ENCODE measurements around the gene DNLZ.

The DNLZ gene

GRCh38 chr9:136395345-136396218, 32.0 kb upstream of the DNLZ start:
- DNase-seq: no peak

- no peak for DNase-seq
Observed at GRCh38 chr9:136395020-136395340, 31.4 kb upstream of the DNLZ start.

DNA sequence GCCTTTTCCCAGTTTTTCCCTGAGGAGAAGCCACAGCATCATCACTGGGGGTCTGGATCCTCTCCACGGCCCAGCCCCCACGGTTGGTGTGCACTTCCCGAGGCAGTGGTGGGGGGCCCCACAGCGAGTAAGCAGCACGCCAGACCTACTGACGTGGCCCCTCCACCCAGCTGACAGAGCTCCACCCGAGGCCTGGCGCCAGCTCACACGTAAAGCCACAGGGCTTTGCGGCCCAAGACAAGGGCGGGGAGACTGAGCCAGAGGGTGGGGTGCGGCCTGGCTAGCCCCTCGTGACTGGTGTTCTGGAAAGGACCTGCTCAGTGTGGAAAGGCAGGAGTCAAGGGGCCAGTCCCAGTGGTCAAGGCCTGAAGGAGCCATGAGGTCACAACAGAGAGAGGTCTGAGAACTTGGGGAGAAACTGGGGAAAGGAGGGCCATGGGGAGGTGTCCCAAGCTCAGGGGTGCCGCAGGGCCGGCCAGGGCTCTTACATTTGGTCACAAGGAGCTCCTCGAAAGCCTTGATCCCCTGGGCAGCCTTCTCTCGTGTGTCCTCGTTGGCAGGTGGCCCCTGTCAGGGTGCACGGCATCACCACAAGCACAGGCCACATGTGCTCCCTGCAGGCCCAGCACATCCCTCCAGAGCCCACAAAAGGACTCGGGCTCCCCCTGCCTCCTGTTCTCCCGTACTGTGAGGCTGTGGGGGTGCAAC, 30.9 kb upstream of the DNLZ start:
- DNase-seq: no peak

- DNase-seq: no peak
Observed at GRCh38 chr9:136393531-136393930, 30.0 kb upstream of the DNLZ start.

GRCh38 chr9:136392538-136393449, 29.2 kb upstream of the DNLZ start:
- DNase-seq: no peak

GRCh38 chr9:136391737-136392537, 28.4 kb upstream of the DNLZ start:
- no peak for DNase-seq

DNA sequence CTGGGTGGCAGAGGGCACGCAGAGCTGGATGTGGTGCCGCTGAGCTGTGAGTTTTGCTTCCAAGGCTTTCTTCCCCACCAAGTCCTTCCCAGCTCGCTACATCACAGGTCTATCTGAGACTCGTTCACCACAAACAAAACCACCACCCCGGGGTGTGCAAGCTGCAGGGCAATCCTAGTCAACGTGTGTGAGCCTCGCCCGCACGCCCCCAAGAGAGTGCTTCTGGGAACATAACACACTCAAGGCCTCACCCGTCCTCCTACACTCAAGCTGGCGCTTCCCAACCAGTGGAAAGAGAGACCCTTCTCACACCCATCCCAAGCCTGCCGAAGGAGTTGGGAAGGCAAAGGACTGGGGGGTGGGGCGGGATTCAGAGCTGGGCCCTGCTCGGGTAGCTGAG, 25.9 kb upstream of the DNLZ start:
- DNase-seq: no peak

DNA sequence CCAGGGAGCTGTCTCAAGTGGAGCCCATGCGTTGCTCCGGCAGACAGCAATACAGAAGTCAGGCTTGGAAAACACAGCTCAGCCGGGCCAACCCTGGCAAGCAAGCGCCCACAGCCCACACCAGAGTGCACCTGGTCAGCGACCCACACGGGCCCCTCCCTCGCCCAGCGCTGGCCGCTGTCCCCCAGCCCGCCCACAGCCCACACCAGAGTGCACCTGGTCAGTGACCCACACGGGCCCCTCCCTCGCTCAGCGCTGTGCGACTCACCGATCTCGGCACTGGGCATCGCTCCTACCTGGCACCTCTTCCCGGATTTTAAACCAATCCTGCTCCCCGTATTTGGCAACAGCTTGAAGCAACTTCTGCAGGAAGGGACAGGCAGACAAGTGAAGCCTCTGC, 23.7 kb upstream of the DNLZ start:
- no peak for DNase-seq

DNA sequence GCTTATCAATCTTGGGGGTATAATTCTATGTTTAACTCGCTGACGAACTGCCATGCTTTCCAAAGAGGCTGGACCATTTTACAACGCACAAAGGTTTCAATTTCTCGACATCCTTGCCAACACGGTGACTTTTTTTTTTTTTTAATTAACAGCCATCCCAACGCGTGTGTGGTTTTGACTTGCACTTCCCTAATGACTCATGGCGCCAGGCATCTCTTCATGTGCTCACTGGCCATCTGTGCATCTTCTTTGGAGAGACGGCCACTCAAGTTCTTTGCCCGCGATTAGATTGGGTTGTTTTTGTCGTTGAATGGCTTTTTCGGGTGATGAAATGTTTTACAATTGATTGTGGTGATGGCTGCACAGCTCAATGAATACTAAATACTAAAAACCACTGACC, 22.5 kb upstream of the DNLZ start:
- no peak for DNase-seq

DNA sequence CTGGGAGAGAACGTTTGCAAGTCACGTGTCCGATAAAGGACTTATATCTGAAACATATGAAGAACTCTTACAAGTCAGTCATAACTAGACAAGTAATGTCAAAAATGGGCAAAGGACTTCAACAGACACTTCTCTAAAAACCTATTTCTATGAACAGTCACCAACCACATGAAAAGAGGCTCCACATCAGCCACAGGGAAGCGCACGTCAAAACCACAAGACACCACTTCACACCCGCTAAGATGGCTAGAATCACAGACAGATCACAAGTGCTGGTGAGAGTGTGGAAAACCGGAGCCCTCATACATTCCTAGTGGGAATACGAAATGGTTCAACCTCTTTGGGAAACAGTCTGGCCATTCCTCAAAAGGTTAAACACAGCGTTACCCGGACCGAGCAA, 21.5 kb upstream of the DNLZ start:
- DNase-seq: peak; percentile 37

DNA sequence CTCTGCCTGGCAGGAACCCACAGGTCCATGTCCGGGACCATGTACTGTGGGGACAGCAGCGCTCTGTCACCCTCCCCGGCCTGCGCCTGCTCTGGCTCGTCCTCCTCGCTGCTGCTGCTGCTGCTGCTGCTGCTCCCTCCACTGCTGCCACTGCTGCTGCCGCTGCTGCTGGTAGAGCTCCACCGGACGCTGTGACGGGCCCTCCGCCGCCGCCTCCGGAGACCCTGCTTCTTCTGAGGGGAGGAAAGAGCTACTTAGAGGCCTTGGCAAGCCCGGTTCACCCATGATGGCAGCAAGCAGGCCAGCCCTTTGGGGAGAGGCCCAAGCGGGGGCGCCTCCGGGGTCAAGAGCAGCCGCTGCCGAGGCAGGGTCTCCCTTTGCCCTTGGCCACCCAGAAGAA, 19.9 kb upstream of the DNLZ start:
- no peak for DNase-seq

DNA sequence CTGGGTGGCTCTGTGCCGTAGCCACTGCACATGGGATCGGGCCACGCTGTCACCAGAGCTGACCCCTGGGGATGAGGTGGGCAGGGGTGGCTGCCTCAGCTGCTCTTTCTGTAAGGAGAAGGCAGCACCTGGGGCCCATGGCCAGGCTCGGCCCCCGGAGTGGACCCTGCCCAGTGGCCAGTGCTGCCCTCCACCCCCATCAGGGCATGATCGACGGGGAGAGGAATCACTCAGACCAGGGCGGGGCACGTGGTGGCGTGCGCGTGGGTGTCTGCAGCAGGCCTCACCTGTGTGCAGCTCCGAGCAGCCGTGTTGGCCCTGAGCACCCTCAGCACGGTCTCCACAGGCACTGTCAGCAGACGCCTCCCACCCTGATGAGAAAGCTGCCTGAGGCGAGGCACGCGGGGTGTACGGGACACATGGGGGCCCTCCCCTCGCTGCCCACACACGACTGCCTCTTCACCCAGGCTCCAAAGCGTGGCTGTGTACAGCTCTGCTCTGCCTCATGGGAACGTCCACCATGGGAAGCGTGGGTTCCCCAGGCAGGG, 18.5 kb upstream of the DNLZ start:
- DNase-seq: no peak

DNA sequence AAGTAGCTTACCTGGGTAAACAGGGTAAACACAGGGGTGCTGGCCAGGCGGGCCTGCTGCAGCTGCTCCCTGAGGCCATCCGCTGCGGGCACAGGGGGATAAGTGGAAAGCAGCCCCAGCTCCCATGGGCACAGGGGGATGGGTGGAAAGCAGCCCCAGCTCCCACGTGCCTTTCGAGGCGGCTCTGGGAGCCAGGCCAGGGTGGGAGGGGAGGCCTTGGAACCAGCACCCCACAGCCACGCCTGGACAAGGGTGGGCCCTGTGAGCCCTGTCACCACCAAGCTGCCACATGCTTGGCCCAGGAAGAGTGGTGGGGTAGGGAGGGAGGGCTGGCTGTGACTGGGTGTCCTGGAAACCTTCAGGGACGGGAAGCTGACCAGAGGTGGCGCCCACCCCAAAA, 17.8 kb upstream of the DNLZ start:
- no peak for DNase-seq

GRCh38 chr9:136380381-136380780, 16.8 kb upstream of the DNLZ start:
- DNase-seq: no peak

GRCh38 chr9:136379891-136380290, 16.3 kb upstream of the DNLZ start:
- no peak for DNase-seq

- DNase-seq: no peak
Observed at GRCh38 chr9:136379401-136379800, 15.9 kb upstream of the DNLZ start.

- DNase-seq: no peak
Observed at GRCh38 chr9:136379003-136379287, 15.4 kb upstream of the DNLZ start.

DNA sequence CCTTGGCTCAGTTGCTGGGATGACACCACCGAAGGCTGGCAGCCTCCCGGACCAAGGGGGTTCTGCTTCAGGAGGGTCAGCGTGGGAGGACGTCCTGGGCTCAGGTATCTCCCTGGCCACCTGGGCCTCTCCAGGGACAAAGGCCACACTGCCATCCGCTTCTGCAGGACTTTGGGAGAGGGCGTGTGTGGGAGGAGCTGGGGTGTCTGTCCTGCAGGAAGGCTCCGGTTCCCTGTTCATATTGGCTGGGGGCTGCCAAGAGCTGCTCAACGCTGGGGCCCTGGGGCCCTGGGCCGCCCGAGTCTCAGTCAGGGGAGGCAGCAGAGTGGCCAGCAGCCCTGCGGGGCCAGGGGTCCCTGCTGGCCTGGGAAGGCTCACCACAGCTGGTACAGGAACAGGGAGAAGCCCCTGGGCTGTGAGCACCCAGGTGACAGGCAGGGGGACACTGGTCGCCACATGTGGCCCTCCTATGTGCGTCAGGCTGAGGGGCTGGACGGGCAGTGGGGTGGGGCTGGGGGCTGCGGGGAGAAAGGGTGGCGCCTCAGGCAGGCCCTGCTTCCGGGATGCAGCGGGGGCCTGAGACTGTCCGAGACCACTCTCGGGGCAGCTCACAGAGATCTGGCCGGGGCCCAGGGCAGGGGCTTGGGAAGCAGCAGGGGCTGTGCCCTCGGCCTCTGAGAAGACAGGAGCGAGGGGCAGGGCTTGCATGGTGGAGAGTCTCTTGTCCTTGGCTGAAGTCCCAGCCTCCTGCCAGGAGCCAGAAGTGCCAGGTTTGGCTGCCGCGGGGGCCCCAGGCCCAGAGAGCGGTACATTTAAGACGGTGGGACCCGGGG, 14.8 kb upstream of the DNLZ start:
- no peak for DNase-seq

DNA sequence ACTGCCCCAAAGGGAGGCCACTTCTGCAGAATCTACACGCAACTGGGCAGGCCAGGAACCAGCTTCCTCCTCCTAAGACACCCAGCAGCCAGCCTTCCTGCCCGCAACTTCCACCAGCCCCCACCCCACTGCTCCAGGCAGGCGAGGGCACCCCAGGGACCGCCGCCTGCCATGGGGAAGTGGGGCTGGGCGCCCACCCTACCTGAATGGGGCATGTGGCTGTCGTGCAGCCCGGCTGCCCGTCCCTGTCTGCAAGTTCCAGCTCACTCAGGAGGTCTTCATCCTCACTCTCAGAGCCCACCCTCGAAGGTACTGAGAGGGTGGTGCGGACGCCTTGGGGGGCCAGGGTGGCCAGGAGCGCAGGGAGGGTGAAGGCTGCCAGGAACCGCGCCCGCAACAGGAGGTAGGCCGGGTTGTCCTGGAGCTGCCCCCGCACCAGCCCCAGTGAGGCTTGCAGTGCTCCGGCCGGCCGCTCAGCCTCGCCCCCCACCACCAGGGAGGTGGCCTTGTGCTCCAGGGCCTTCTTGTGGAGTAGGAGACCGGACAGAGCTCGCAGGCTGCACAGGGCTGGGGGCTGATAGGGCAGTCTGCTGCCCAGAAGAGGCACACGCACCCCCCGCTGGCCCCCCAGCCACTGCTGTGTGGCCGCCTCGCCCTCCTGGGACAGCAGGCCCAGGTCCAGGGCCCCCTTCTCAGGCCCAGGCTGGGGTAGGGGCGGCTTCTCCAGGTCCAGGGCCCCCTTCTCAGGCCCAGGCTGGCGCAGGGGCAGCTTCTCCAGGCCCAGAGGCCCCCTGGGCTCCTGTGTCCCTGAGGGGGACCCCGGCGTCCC, 14.0 kb upstream of the DNLZ start:
- no peak for DNase-seq

- no peak for DNase-seq
Observed at GRCh38 chr9:136376457-136376856, 12.9 kb upstream of the DNLZ start.

- no peak for DNase-seq
Observed at GRCh38 chr9:136375096-136375495, 11.6 kb upstream of the DNLZ start.

Measured in activated T-cell treated with anti-CD3 and anti-CD28 coated beads, Interleukin-2, amount 50 U/mL, for 1 hour (primary cell).